ENCODE results near the gene SORD.

SORD gene

GRCh38 chr15:45126535-45127158 is 103.7 kb downstream of the SORD start:
- Histone ChIP-seq H3K9me3 (ENCODE audit: control insufficient read depth, low read length) (no peaks in the 10 kb centered on the region), H3K27ac (ENCODE audit: insufficient read depth, low read depth, low read length, poor library complexity, severe bottlenecking) (no peak overlapping the region), H3K36me3 (ENCODE audit: control insufficient read depth, insufficient read depth, low read length) (no peaks in the 10 kb centered on the region), H3K4me1 (ENCODE audit: control insufficient read depth, insufficient read depth, low read length) (no peaks in the 10 kb centered on the region), H3K4me3 (ENCODE audit: insufficient read depth, low read depth, low read length) (no peak overlapping the region), H3K27me3 (ENCODE audit: control insufficient read depth, insufficient read depth, low read length, poor library complexity, severe bottlenecking) (peaks cover 81% of the 10 kb centered on the region)
- WGBS, 2 experiments = 87% methylated on average over 2 of the region's 2 CpGs; no CpG with 5 or more reads in 1 of the 2 experiments
